HFFc6 (cell line): Measurements from ENCODE around the gene RHCE. TPM values are rescaled to one million over a fixed set of nuclear protein-coding genes. Genes with fewer than 3 reads are reported as not detected.

Source experiments
- DNase-seq: peaks from one replicate; pipeline ENCODE4 v3.0.0-alpha.2; 2018
- H3K27ac Mint-ChIP-seq: 2 replicates; pipeline ENCODE4 v1.8.0; 2020; ENCODE audit warnings: mild to moderate bottlenecking, mixed read lengths
- H3K27me3 Mint-ChIP-seq: 2 replicates; pipeline ENCODE4 v1.8.0; 2021; ENCODE audit warnings: mild to moderate bottlenecking, moderate library complexity, mixed read lengths; ENCODE audit not compliant: insufficient read depth
- H3K36me3 Mint-ChIP-seq: 2 replicates; pipeline ENCODE4 v1.8.0; 2021; ENCODE audit warnings: low read depth, mixed read lengths
- H3K4me1 Mint-ChIP-seq: 2 replicates; pipeline ENCODE4 v1.8.0; 2020; ENCODE audit warnings: low read depth, mixed read lengths
- H3K4me3 Mint-ChIP-seq: 2 replicates; pipeline ENCODE4 v1.8.0; 2020; ENCODE audit warnings: mild to moderate bottlenecking, moderate library complexity, mixed read lengths
- H3K9me3 Mint-ChIP-seq: 2 replicates; pipeline ENCODE4 v1.8.0; 2020; ENCODE audit warnings: mild to moderate bottlenecking, mixed read lengths
- CTCF ChIP-seq: fragments of 200-600 bp; sonication (generic); IDR thresholded peaks from 2 replicates; pipeline ENCODE4 v1.5.0; 2021; ENCODE audit warnings: antibody characterized with exemption, mild to moderate bottlenecking
- total RNA-seq, 6 experiments: library from RNA; stranded (reverse); fragmentation: NEBNext Ultra II Directional; extraction: Animal tissue kit (Norgen Biotek cat#: 25700); gene quantifications; 2 replicates in 1 of 6; 3 replicates in 5 of 6; pipeline ENCODE4 v1.2.3, GENCODE V29; 2021

RHCE gene
- total RNA-seq, 6 experiments from 2014 or later: 0.45 to 1.2 (median 0.54) TPM

- Mint-ChIP-seq H3K4me1 (peaks cover 32% of the 10 kb centered on the region), H3K27ac (peak overlapping the region; percentile 0; the same call in 1 of the 2 replicates), H3K36me3 (no peaks in the 10 kb centered on the region; the same call in 1 of the 2 replicates), H3K9me3 (no peaks in the 10 kb centered on the region), H3K4me3 (no peak overlapping the region), H3K27me3 (no peaks in the 10 kb centered on the region; the same call in 1 of the 2 replicates)
- TF ChIP-seq CTCF: peak; percentile 17; the same call in 1 of the 2 replicates
- peak; percentile 38 for DNase-seq
These were observed 21.6 kb upstream of the RHCE start for GRCh38 chr1:25442178-25442577.

- no peak overlapping the region for H3K27ac Mint-ChIP-seq
- no peak for DNase-seq
- H3K27me3 Mint-ChIP-seq: no peaks in the 10 kb centered on the region; the same call in 1 of the 2 replicates
- H3K36me3 Mint-ChIP-seq: no peaks in the 10 kb centered on the region; the same call in 1 of the 2 replicates
- H3K4me3 Mint-ChIP-seq: no peak overlapping the region
- no peak for TF ChIP-seq CTCF
- H3K9me3 Mint-ChIP-seq: no peaks in the 10 kb centered on the region
- peaks cover 53% of the 10 kb centered on the region for H3K4me1 Mint-ChIP-seq
These were observed 18.7 kb upstream of the RHCE start for GRCh38 chr1:25439287-25439686.

- H3K27me3 Mint-ChIP-seq: no peaks in the 10 kb centered on the region
- DNase-seq: no peak
- TF ChIP-seq CTCF: no peak
- peaks cover 62% of the 10 kb centered on the region for H3K4me1 Mint-ChIP-seq
- H3K27ac Mint-ChIP-seq: no peak overlapping the region
- no peaks in the 10 kb centered on the region; the same call in 1 of the 2 replicates for H3K36me3 Mint-ChIP-seq
- H3K4me3 Mint-ChIP-seq: no peak overlapping the region
- H3K9me3 Mint-ChIP-seq: no peaks in the 10 kb centered on the region
These were observed 17.0 kb upstream of the RHCE start for GRCh38 chr1:25437672-25438071.

GRCh38 chr1:25435397-25436108, 14.9 kb upstream of the RHCE start:
- no peak for TF ChIP-seq CTCF
- Mint-ChIP-seq H3K4me1 (peaks cover 54% of the 10 kb centered on the region), H3K9me3 (no peaks in the 10 kb centered on the region), H3K36me3 (no peaks in the 10 kb centered on the region; the same call in 1 of the 2 replicates), H3K27me3 (no peaks in the 10 kb centered on the region), H3K27ac (peak overlapping the region; percentile 62), H3K4me3 (peak overlapping the region; percentile 73)
- DNase-seq: no peak

- DNase-seq: no peak
- no peak for TF ChIP-seq CTCF
- Mint-ChIP-seq H3K27ac (peak overlapping the region; percentile 38), H3K4me3 (peak overlapping the region; percentile 47; the same call in 1 of the 2 replicates), H3K9me3 (no peaks in the 10 kb centered on the region), H3K36me3 (peaks cover 3% of the 10 kb centered on the region; the same call in 1 of the 2 replicates), H3K27me3 (no peaks in the 10 kb centered on the region), H3K4me1 (peaks cover 62% of the 10 kb centered on the region)
These were observed 13.0 kb upstream of the RHCE start for GRCh38 chr1:25433389-25434186.
